Stimulated activated naive CD4-positive, alpha-beta T cell (primary cell): Measurements from ENCODE around the gene HUS1.

Experiments used
- DNase-seq, 6 experiments: peaks; one replicate each; lab custom pipeline; 2025; lab: John Stamatoyannopoulos, UW

HUS1 gene

GRCh38 chr7:47979832-47980181 is 392 bp upstream of the HUS1 start:
- no peak for DNase-seq

GRCh38 chr7:47978790-47979144 is 648 bp downstream of the HUS1 start:
- no peak for DNase-seq

- no peak for DNase-seq
Observed at GRCh38 chr7:47973739-47974138, 5.7 kb downstream of the HUS1 start.

GRCh38 chr7:47970761-47971160 is 8.7 kb downstream of the HUS1 start:
- DNase-seq = no peak

- peak in 4 of 6 experiments; percentile 2 to 27 (median 25) for DNase-seq
Observed at GRCh38 chr7:47968847-47969774, 10.3 kb downstream of the HUS1 start.

GRCh38 chr7:47967708-47968107 is 11.7 kb downstream of the HUS1 start:
- DNase-seq = no peak

- DNase-seq = no peak
Observed at GRCh38 chr7:47967123-47967522, 12.3 kb downstream of the HUS1 start.

- DNase-seq = no peak
Observed at GRCh38 chr7:47965456-47965855, 14.0 kb downstream of the HUS1 start.

GRCh38 chr7:47962262-47962661 is 17.2 kb downstream of the HUS1 start:
- DNase-seq = no peak

- DNase-seq = no peak
Observed at GRCh38 chr7:47957156-47957555, 22.3 kb downstream of the HUS1 start.

GRCh38 chr7:47956220-47956619 is 23.2 kb downstream of the HUS1 start:
- DNase-seq = no peak

- no peak for DNase-seq
Observed at GRCh38 chr7:47954231-47954911, 25.0 kb downstream of the HUS1 start.

- DNase-seq = no peak
Observed at GRCh38 chr7:47953822-47954221, 25.6 kb downstream of the HUS1 start.

GRCh38 chr7:47952224-47952623 is 27.2 kb downstream of the HUS1 start:
- no peak for DNase-seq

- DNase-seq = no peak
Observed at GRCh38 chr7:47951374-47951773, 28.0 kb downstream of the HUS1 start.

GRCh38 chr7:47950714-47951113 is 28.7 kb downstream of the HUS1 start:
- DNase-seq = no peak

GRCh38 chr7:47949703-47950102 is 29.7 kb downstream of the HUS1 start:
- DNase-seq = no peak

- DNase-seq = no peak
Observed at GRCh38 chr7:47948141-47948790, 31.1 kb downstream of the HUS1 start, which contains the start of gene PKD1L1. Gene PKD1L1, minus strand, starts transcription at chr7:47948466. Its CDS starts 26 bp downstream, at chr7:47948440.

- no peak for DNase-seq
Observed at GRCh38 chr7:47947355-47947749, 32.1 kb downstream of the HUS1 start.

GRCh38 chr7:47946581-47947354 is 32.6 kb downstream of the HUS1 start:
- DNase-seq = no peak

- DNase-seq = peak; percentile 24 to 73 (median 62)
Observed at GRCh38 chr7:47945261-47946015, 34.0 kb downstream of the HUS1 start.
